Measurements from ENCODE around the gene GNB5.
"Not testable (repeated sequence)": the region's sequence is repeated elsewhere in the genome, so short reads cannot be mapped to it uniquely, and the experiment has no call there.

GNB5 gene

GRCh38 chr15:52191207-52191606 is at the start of gene GNB5:
Gene GNB5 (minus strand): TSS chr15:52191392. CDS start chr15:52184676, 6,716 bp downstream.
- Histone ChIP-seq H4K20me1 (no peaks in the 10 kb centered on the region), H3K4me3 (no peak within 1 kb of the TSS), H3K27ac (no peak within 1 kb of the TSS), H3K4me1 (no peaks in the 10 kb centered on the region), H3K27me3 (no peaks in the 10 kb centered on the region), H3K9ac (no peak within 1 kb of the TSS), H3K9me3 (replicated peaks in 1 of 11) (no peaks in the 10 kb centered on the region), H3K4me2 (no peak within 1 kb of the TSS), H3K36me3 (peaks cover 0 to 29% (median 8%) of the 10 kb centered on the region in 11 experiments; a peak in 11 of 22 replicates)
- TF ChIP-seq Cebpa-rat (IDR thresholded peaks at IDR 0.05), result no peak

DNA sequence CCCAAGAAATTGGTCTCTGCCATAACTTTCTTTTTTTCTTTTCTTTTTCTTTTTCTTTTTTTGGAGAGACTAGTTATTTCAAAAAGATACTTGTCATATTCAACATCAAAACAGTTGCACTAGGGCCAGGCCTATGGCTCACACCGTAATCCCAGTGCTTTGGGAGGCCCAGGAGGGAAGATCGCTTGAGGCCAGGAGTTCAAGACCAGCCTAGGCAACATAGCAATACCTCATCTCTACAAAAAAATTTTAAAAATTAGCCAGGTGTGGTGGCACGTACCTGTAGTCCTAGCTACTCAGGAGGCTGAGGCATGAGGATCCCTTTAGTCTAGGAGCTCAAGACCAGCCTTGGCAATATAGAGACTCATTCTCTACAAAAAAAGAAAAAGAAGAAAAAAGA is 49.0 kb upstream of the GNB5 start:
- Histone ChIP-seq H3K36me3 (peaks cover 0 to 68% (median 24%) of the 10 kb centered on the region in 11 experiments; a peak in 12 of 22 replicates), H3K9me3 (replicated peaks in 1 of 11) (no peaks in the 10 kb centered on the region), H3K9ac (no peak overlapping the region), H3K4me3 (no peak overlapping the region), H3K27me3 (no peaks in the 10 kb centered on the region), H3K27ac (no peak overlapping the region), H3K4me2 (no peak overlapping the region), H3K4me1 (peaks cover 27 to 35% (median 33%) of the 10 kb centered on the region in 10 experiments), H4K20me1 (no peaks in the 10 kb centered on the region)
- TF ChIP-seq Cebpa-rat (IDR thresholded peaks at IDR 0.05), result no peak

DNA sequence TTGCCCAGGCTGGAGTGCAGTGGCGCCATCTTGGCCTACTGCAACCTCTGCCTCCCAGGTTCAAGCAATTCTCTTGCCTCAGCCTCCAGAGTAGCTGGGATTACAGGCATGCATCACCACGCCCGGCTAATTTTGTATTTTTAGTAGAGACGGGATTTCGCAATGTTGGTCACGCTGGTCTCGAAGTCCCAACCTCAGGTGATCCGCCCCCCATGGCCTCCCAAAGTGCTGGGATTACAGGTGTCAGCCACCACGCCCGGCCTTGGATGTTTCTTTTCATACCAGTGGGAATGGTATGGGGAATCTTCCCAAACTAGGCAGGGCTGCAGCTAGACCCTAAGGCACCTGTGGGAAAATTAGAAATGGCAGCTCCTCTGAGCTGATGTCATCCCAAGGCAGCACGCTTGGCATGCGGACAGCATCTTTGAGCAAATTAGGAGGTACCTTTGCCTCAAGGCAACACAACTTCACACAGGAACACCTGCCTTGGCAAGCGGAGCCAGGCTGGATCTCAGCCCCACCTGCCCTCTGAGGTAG is 47.9 kb upstream of the GNB5 start:
- Histone ChIP-seq H3K36me3 (peaks cover 0 to 58% (median 19%) of the 10 kb centered on the region in 11 experiments; a peak in 11 of 22 replicates), H3K4me1 (peaks cover 35 to 42% (median 40%) of the 10 kb centered on the region in 10 experiments)
- TF ChIP-seq Cebpa-rat (IDR thresholded peaks at IDR 0.05), result peak in 4 of 11 experiments; percentile 18 to 69 (median 35); a peak in 3 of 22 replicates
- not testable (repeated sequence) for H3K27me3 ChIP-seq; H3K4me3 ChIP-seq; H3K27ac ChIP-seq; H3K9me3 ChIP-seq (replicated peaks in 1 of 11); H3K4me2 ChIP-seq; H4K20me1 ChIP-seq; H3K9ac ChIP-seq

- Histone ChIP-seq H3K4me3 (no peak overlapping the region), H4K20me1 (no peaks in the 10 kb centered on the region), H3K9ac (no peak overlapping the region), H3K27me3 (no peaks in the 10 kb centered on the region), H3K4me2 (no peak overlapping the region), H3K36me3 (peaks cover 0 to 49% (median 17%) of the 10 kb centered on the region in 11 experiments; a peak in 11 of 22 replicates), H3K27ac (no peak overlapping the region), H3K4me1 (peaks cover 35 to 42% (median 40%) of the 10 kb centered on the region in 10 experiments), H3K9me3 (replicated peaks in 1 of 11) (no peaks in the 10 kb centered on the region)
- no peak for TF ChIP-seq Cebpa-rat (IDR thresholded peaks at IDR 0.05)
Measured at GRCh38 chr15:52238149-52238548, 47.0 kb upstream of the GNB5 start.

DNA sequence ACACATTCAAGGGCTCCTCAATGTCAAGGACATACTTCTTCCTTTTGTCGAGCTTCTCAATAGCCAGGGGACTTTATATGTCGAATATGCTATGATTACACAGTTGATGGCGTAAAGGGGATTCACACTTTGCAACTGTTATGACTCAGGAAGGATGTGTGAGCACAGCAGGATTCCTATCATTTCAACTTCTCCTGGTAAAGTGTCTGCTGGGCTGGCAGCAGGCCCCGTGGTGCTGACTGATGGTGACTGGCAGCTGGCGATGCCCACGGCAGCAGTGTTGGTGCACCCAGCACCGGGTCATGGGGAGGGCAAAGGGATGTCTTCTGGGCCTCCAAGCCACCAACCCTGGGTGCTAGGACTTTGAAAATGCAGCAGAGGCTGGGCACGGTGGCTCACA is 44.8 kb upstream of the GNB5 start:
- Histone ChIP-seq H3K27me3 (no peaks in the 10 kb centered on the region), H3K9me3 (replicated peaks in 1 of 11) (no peaks in the 10 kb centered on the region), H3K4me3 (no peak overlapping the region), H3K4me1 (peaks cover 51 to 63% (median 55%) of the 10 kb centered on the region in 10 experiments), H4K20me1 (no peaks in the 10 kb centered on the region), H3K27ac (peak overlapping the region in 9 of 11 experiments; percentile 26 to 80 (median 68); a peak in 17 of 22 replicates), H3K36me3 (peaks cover 0 to 31% (median 10%) of the 10 kb centered on the region in 11 experiments; a peak in 8 of 22 replicates), H3K4me2 (peak overlapping the region; percentile 62 to 92 (median 80)), H3K9ac (peak overlapping the region in 6 of 11 experiments; percentile 40 to 71 (median 46); a peak in 9 of 22 replicates)
- no peak for TF ChIP-seq Cebpa-rat (IDR thresholded peaks at IDR 0.05)

DNA sequence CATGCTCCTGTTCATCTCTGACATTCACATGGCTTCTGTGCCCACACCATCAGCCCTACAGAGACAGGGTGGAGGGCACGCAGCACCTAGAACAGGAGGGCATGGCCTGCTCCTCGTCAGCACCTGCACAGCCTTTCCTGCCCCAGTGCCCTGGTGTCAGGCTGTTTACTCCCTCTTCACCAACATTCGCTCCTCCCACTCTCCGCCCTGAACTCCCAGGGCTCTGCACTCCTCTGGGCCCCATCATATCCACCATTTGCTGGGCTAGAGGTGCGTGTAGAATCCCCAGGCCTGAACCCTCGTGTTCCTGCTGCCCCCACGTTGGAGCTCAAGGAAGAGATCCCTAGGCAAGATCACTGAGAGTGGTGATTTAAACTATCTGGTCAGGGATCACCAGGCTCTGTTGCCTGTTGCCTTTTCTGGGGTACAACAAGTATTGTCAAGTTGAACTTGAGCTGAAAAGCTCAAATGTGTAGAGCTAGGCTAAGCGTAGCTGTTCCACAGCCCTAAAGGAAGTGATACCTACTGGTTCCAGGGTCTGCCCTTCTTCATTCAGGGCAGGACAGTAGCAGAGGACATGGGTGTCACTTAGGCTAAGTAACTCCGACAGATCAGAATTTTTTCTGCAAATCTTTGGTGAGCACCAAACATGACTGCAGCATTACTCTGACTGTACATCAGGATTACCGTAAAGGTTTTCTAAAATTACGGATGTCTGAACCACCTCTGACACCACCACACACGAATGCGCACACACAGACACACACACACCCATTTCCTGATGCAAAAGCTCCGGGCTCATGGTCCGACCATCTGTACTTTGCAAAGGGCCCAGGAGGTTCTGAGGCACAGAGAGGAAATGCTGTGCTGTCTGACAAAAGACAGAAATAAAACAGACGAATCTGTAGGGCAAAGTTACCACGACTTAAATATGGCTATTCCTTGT is 43.7 kb upstream of the GNB5 start:
- Histone ChIP-seq H3K4me1 (peaks cover 58 to 74% (median 67%) of the 10 kb centered on the region in 10 experiments), H4K20me1 (no peaks in the 10 kb centered on the region), H3K27ac (peak overlapping the region in 9 of 11 experiments; percentile 26 to 80 (median 68); a peak in 17 of 22 replicates), H3K36me3 (peaks cover 0 to 27% (median 8%) of the 10 kb centered on the region in 11 experiments; a peak in 8 of 22 replicates), H3K9ac (peak overlapping the region in 8 of 11 experiments; percentile 8 to 71 (median 44); a peak in 13 of 22 replicates), H3K9me3 (replicated peaks in 1 of 11) (no peaks in the 10 kb centered on the region), H3K4me2 (peak overlapping the region; percentile 62 to 92 (median 80)), H3K4me3 (peak overlapping the region in 1 of 10 experiments; percentile 36; a peak in 2 of 20 replicates), H3K27me3 (no peaks in the 10 kb centered on the region)
- no peak for TF ChIP-seq Cebpa-rat (IDR thresholded peaks at IDR 0.05)

DNA sequence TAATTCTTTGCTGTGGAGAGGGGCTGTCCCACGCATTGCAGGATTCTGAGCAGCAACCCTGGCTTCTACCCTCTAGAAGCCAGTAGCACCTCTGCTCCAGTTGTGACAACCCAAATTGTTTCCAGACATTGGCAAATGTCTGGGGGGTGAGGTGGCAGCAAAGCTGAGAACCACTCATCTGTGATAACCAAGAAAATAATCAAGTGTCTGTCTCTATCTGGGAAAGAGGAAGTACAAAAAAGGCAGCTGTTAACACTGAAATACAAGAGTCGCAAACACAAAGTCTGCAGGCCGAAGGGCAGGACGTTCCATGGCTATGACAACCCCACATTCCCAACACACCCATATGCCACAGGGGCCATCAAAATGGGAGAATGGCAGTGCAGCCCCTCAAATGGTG is 42.2 kb upstream of the GNB5 start:
- peaks cover 0 to 17% (median 0%) of the 10 kb centered on the region in 11 experiments; a peak in 4 of 22 replicates for H3K36me3 ChIP-seq
- H3K27ac ChIP-seq, result peak overlapping the region in 9 of 11 experiments; percentile 25 to 80 (median 68); a peak in 17 of 22 replicates
- H3K9ac ChIP-seq, result peak overlapping the region in 7 of 11 experiments; percentile 6 to 47 (median 37); a peak in 13 of 22 replicates
- H3K27me3 ChIP-seq, result no peaks in the 10 kb centered on the region
- peak overlapping the region; percentile 62 to 92 (median 80) for H3K4me2 ChIP-seq
- H3K4me3 ChIP-seq, result no peak overlapping the region
- H3K9me3 ChIP-seq (replicated peaks in 1 of 11), result no peaks in the 10 kb centered on the region
- no peak; a peak in 1 of 22 replicates for TF ChIP-seq Cebpa-rat (IDR thresholded peaks at IDR 0.05)
- H4K20me1 ChIP-seq, result no peaks in the 10 kb centered on the region
- H3K4me1 ChIP-seq, result peaks cover 60 to 87% (median 76%) of the 10 kb centered on the region in 10 experiments

DNA sequence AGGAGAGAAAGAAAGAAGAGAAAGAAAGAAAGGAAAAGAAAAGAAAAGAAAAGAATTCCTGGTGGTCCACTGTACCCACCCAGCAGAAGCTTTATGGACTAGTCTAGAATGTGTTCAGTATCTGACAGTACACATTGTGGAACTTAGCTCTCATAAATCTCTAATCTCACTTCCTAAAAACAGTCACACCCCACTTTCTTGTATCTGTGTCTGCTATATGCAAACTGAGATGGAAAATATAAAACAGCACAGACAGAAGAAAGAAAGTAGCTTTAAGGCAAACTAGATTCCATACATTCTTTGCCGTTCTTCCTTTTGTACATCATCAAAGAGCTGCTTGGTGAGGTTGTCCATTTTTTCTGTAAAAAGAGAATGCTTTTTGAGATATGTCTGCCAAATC is 41.1 kb upstream of the GNB5 start:
- H3K9ac ChIP-seq, result peak overlapping the region in 2 of 11 experiments; percentile 9 to 30; a peak in 3 of 22 replicates
- peak overlapping the region; percentile 48 to 72 (median 60) for H3K4me2 ChIP-seq
- H3K27me3 ChIP-seq, result no peaks in the 10 kb centered on the region
- peaks cover 0 to 13% (median 0%) of the 10 kb centered on the region in 11 experiments; a peak in 4 of 22 replicates for H3K36me3 ChIP-seq
- H3K4me1 ChIP-seq, result peaks cover 65 to 87% (median 76%) of the 10 kb centered on the region in 10 experiments
- TF ChIP-seq Cebpa-rat (IDR thresholded peaks at IDR 0.05), result no peak
- no peak overlapping the region for H3K4me3 ChIP-seq
- peak overlapping the region in 8 of 11 experiments; percentile 27 to 58 (median 40); a peak in 14 of 22 replicates for H3K27ac ChIP-seq
- no peaks in the 10 kb centered on the region for H4K20me1 ChIP-seq
- H3K9me3 ChIP-seq (replicated peaks in 1 of 11), result no peaks in the 10 kb centered on the region
